ENCODE measurements around the gene EMP2.

GRCh38 chr16:10589109-10589508 lies 8.7 kb upstream of the EMP2 start:
- TF ChIP-seq REST (IDR thresholded peaks at IDR 0.05; ENCODE audit: insufficient read depth in 1 of 2, low read depth in 2 of 2, low read length in 2 of 2) (no peak), SIN3A (IDR thresholded peaks at IDR 0.05; ENCODE audit: borderline replicate concordance, insufficient read depth, low read length) (no peak), POLR2AphosphoS5 (IDR thresholded peaks at IDR 0.05; ENCODE audit: low read depth, low read length) (no peak), TAF1 (IDR thresholded peaks at IDR 0.05; ENCODE audit: borderline replicate concordance, insufficient read depth, low read length) (no peak), FOXP2 (optimal IDR thresholded peaks at IDR 0.05; ENCODE audit: borderline replicate concordance, extremely low read depth, extremely low read length, insufficient read depth) (no peak)

Measured in PFSK-1 (cell line).